Central memory CD8-positive, alpha-beta T cell (primary cell): ENCODE measurements around the gene UGT2B11.
"Not testable (repeated sequence)": the region's sequence is repeated elsewhere in the genome, so short reads cannot be mapped to it uniquely, and the experiment has no call there.

Source experiments
- ATAC-seq: fragments of 150-1000 bp; cut with Tn5 transposase; replicated peaks from 2 replicates; pipeline ENCODE4 v1.10.0; 2022; ENCODE audit warnings: mild to moderate bottlenecking, moderate FRiP score, moderate number of reproducible peaks; ENCODE audit not compliant: poor library complexity, severe bottlenecking; ENCODE audit errors: extremely low read depth
- DNase-seq, 2 donors: peaks; one replicate each; pipeline ENCODE4 v3.0.0; 2021; ENCODE audit warnings: low spot score in 2 of 2
- H3K27ac Mint-ChIP-seq: one replicate; pipeline ENCODE4 v1.8.0; 2022; ENCODE audit warnings: low read depth, mild to moderate bottlenecking, moderate library complexity, mixed read lengths
- H3K27me3 Mint-ChIP-seq: one replicate; pipeline ENCODE4 v1.8.0; 2022; ENCODE audit warnings: mixed read lengths
- H3K36me3 Mint-ChIP-seq: one replicate; pipeline ENCODE4 v1.8.0; 2022; ENCODE audit warnings: mild to moderate bottlenecking, moderate library complexity, mixed read lengths; ENCODE audit not compliant: insufficient read depth
- H3K4me1 Mint-ChIP-seq: one replicate; pipeline ENCODE4 v1.8.0; 2022; ENCODE audit warnings: mixed read lengths
- H3K4me3 Mint-ChIP-seq: one replicate; pipeline ENCODE4 v1.8.0; 2022; ENCODE audit warnings: mild to moderate bottlenecking, moderate library complexity, mixed read lengths
- H3K9me3 Mint-ChIP-seq: one replicate; pipeline ENCODE4 v1.8.0; 2022; ENCODE audit warnings: mixed read lengths

Gene UGT2B11

DNA sequence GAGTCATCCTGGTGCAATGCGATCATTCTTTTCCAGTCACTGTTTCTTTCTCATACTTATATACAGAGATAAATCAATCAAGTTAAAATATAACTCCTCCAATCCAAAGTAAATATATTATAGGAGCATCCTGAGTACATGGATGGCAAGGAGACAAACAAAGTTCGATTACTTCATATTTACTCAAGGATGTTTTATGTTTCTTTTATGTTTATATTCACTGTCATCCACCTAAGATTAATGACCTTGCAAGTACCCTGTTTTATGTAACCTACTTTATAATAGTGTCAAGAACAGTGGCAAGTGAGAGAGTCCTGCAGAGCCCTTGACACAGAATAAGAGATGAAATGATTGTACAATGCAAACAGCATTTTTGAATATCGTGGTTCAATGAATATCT is at the start of gene UGT2B11:
Gene UGT2B11, minus strand, starts transcription at position 33 of the 400 bp plus-strand sequence. Its CDS starts 26 bp downstream, at position 7.
- Mint-ChIP-seq H3K27ac (no peak within 1 kb of the TSS), H3K4me3 (no peak within 1 kb of the TSS), H3K4me1 (no peaks in the 10 kb centered on the region), H3K36me3 (no peaks in the 10 kb centered on the region), H3K27me3 (no peaks in the 10 kb centered on the region), H3K9me3 (peaks cover 5% of the 10 kb centered on the region)
- ATAC-seq (no peak), DNase-seq (no peak)

DNA sequence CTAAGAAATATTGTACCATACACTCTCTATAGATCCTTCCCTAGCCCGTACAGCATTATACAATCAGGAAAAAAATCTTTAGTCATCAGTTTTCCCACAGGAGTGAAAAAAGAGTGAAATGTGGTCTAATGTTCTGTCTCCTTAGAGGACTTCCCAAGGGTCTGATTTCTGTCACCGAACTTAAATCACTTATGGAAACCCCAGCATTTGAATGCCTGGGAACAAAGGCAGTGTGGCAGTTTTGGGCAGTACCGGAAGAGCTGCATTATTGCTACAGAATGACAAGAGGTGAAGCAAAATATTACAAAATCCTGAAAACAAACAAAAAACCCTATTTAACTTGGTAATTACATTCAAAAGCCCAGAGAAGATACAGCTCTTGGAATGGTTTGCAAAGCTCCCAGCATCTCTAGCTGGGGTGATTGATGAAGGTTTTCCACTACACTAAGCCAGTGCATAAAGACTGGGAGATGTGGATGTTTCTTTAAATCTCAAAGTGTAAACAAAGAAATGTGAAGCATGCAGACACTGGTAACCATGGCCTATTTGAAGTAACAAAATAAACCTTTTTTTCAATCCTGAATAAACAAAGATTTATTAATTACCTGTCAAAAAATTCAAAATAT is 38.7 kb upstream of the UGT2B11 start:
- not testable (repeated sequence) for H3K27me3 Mint-ChIP-seq, ATAC-seq

DNA sequence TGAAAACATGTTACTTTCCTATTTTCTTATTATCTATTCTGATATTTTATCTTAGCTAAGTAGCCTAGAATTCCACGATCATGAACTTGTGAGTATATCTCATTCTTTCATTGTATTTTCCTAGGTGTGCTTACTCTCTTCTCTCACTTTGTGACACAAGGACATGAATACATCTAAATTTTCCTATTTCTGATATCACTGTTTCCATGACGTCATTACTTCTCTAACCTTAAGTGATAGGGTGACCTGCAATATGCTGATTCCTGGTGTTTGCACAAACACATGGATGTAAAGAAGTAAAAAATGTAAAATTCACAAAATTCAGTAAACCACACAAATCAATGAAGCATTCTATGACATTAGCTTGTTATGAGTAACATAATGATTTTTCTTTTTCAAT is 36.3 kb upstream of the UGT2B11 start:
- not testable (repeated sequence) for H3K4me1 Mint-ChIP-seq, H3K27me3 Mint-ChIP-seq, H3K4me3 Mint-ChIP-seq, DNase-seq, H3K36me3 Mint-ChIP-seq, H3K27ac Mint-ChIP-seq, ATAC-seq
- H3K9me3 Mint-ChIP-seq = peaks cover 26% of the 10 kb centered on the region

More for the DNA sequence above, 38.7 kb upstream of the UGT2B11 start:
- peaks cover 29% of the 10 kb centered on the region for H3K9me3 Mint-ChIP-seq
- H3K27ac Mint-ChIP-seq, H3K4me3 Mint-ChIP-seq, DNase-seq, H3K4me1 Mint-ChIP-seq, H3K36me3 Mint-ChIP-seq: not testable (repeated sequence)

DNA sequence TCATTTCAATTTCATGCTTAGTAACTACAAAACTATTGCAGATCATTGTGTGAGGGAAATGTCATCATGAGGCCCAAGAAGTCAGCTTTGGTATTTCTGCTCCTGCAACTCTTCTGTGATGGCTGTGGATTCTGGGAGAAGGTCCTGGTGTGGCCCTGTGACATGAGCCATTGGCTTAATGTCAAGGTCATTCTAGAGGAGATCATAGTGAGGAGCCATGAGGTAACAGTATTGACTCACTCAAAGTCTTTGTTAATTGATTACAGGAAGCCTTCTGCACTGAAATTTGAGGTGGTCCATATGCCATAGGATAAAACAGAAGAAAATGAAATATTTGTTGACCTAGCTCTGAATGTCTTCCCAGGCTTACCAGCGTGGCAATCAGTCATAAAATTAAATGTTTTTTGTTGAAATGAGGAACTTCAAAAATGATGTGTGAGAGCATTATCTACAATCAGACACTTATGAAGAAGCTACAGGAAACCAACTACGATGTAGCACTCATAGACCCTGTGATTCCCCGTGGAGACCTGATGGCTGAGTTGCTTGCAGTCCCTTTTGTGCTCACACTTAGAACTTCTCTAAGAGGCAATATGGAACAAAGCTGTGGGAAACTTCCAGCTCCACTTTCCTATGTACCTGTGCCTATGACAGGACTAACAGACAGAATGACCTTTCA is 28.2 kb upstream of the UGT2B11 start:
- DNase-seq, H3K4me3 Mint-ChIP-seq, H3K4me1 Mint-ChIP-seq, H3K36me3 Mint-ChIP-seq, H3K27me3 Mint-ChIP-seq, ATAC-seq, H3K27ac Mint-ChIP-seq: not testable (repeated sequence)
- H3K9me3 Mint-ChIP-seq = peaks cover 22% of the 10 kb centered on the region

DNA sequence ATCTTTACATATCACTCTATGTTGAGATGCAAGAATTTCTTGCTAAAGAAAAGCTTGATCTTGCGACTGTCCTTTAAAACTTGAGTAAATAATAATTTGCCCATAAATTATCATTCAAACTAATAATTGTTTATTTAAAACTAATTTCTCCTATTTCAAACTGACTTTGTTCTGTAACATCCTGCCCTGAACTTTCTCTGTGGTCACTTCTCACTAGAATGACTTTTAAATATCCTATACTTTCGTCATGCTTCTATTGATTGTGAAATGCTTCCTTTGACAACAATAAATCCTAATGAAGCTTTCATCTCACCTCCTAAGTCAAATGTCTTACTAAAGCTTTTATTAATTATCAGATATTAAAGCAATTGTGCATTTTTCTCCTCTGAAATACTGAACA is 27.2 kb upstream of the UGT2B11 start:
- H3K4me1 Mint-ChIP-seq, H3K36me3 Mint-ChIP-seq, H3K4me3 Mint-ChIP-seq, H3K27me3 Mint-ChIP-seq, H3K27ac Mint-ChIP-seq, DNase-seq, ATAC-seq: not testable (repeated sequence)
- H3K9me3 Mint-ChIP-seq = peaks cover 22% of the 10 kb centered on the region

DNA sequence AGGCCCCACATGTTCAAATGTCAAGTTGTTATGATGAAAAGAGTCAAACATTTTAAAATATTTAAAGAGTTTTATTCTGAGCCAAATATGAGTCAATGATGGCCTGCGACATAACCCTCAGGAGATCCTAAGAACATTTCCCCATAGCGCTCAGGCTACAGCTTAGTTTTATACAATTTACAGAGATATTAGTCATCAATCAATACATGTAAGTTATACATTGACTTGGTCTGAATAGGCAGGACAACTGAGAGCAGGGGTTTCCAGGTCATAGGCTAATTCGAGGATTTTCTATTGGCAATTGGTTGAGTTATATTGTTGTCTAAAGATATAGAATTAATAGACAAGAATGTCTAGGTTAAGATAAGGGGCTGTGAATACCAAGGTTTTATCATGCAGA is 26.2 kb upstream of the UGT2B11 start:
- not testable (repeated sequence) for ATAC-seq, H3K27me3 Mint-ChIP-seq, H3K27ac Mint-ChIP-seq, DNase-seq, H3K36me3 Mint-ChIP-seq, H3K4me3 Mint-ChIP-seq, H3K4me1 Mint-ChIP-seq
- peaks cover 14% of the 10 kb centered on the region for H3K9me3 Mint-ChIP-seq

DNA sequence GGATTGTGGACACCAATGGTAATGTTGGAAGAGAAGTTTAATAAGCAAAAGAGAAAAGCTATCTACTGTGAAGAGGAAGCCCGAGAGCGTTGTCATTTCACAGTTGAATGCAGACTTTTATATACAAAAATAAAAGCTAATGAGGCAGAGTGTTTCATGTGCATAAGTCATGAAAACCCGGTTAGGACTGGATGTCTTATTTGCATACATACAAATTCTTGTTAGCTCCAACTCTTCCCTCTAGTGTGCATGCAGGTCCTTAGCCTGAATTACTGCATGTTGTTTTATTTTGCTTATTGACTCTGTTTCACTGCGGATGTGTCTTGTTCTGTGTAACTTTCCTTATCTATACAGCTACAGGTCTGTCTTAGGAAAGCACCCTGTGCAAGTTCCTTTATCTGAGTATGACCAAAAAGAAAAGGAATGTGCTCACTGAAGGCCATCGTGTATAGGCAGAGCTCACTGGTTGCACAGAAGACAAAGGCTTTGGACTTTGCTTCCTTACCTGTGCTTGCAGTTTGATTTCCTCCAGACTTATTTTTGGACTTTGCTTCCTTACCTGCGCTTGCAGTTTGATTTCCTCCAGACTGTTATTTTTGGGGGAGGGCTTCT is 25.1 kb upstream of the UGT2B11 start:
- ATAC-seq = no peak
- Mint-ChIP-seq H3K9me3 (peaks cover 11% of the 10 kb centered on the region), H3K36me3 (no peaks in the 10 kb centered on the region), H3K27me3 (no peaks in the 10 kb centered on the region), H3K27ac (no peak overlapping the region), H3K4me3 (no peak overlapping the region), H3K4me1 (no peaks in the 10 kb centered on the region)
- DNase-seq = no peak

DNA sequence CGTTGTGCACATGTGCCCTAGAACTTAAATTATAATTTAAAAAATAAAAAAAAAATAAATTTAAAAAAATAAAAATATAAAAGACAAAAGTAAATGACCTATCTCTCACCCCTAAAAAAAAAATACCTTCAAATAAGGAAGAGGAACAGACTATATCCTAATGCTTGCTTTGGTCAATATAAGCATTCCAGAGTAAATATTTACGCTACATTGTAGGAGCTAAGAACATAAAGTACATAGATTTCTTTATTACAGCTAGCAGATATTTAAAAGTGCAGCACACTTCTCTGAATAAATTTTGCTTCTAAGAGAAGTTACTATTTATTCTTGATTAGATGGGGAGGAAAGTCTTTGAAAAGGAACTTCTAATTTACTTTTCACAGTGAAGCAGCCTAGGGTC is 24.5 kb upstream of the UGT2B11 start:
- DNase-seq = no peak
- ATAC-seq = no peak
- H3K4me1 Mint-ChIP-seq = no peaks in the 10 kb centered on the region
- no peaks in the 10 kb centered on the region for H3K27me3 Mint-ChIP-seq
- no peak overlapping the region for H3K4me3 Mint-ChIP-seq
- peaks cover 11% of the 10 kb centered on the region for H3K9me3 Mint-ChIP-seq
- no peak overlapping the region for H3K27ac Mint-ChIP-seq
- H3K36me3 Mint-ChIP-seq = no peaks in the 10 kb centered on the region

DNA sequence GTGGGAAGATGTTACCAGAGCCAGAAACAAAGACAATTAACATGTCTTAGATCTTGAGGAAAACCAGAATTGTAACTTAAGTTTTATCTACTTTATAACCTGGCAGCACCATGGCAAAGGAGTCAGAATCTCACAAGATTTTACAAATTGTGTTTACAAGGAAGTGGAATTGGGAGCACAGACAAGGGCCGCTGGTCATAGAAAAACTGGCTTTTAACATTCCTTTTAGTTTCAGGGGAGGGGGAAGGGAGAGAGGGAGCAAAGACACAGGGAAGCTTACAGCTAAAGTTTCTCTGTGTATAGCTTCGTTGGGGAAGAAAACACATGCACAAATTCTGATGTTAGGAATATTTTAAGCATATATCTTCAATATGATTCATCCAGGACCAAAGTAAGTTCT is 10.3 kb upstream of the UGT2B11 start:
- no peaks in the 10 kb centered on the region for H3K27me3 Mint-ChIP-seq
- H3K4me1 Mint-ChIP-seq = no peaks in the 10 kb centered on the region
- no peak overlapping the region for H3K4me3 Mint-ChIP-seq
- H3K27ac Mint-ChIP-seq = no peak overlapping the region
- H3K36me3 Mint-ChIP-seq = no peaks in the 10 kb centered on the region
- no peak for ATAC-seq
- no peak for DNase-seq
- no peaks in the 10 kb centered on the region for H3K9me3 Mint-ChIP-seq

DNA sequence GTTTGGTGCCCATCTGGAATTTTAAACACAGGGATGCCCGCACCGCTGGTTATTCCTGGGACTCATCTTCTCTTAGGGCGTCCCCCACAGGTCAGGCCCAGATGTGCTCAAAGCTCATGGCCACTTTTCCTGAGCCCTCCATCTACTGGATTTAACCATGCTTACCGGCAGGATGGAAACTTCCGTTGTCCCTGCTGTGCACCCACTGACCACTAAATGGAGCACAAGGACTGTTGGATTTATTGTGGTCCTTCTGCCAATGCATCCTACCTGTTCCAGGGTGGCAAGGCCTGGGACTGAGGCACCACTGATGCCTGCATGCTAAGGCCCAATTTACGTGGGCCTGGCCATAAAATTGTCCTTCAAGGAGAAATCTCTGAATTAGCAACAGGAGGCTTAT is 8.7 kb upstream of the UGT2B11 start:
- H3K9me3 Mint-ChIP-seq, H3K36me3 Mint-ChIP-seq, H3K27ac Mint-ChIP-seq, H3K4me1 Mint-ChIP-seq, H3K4me3 Mint-ChIP-seq, H3K27me3 Mint-ChIP-seq, DNase-seq, ATAC-seq: not testable (repeated sequence)

DNA sequence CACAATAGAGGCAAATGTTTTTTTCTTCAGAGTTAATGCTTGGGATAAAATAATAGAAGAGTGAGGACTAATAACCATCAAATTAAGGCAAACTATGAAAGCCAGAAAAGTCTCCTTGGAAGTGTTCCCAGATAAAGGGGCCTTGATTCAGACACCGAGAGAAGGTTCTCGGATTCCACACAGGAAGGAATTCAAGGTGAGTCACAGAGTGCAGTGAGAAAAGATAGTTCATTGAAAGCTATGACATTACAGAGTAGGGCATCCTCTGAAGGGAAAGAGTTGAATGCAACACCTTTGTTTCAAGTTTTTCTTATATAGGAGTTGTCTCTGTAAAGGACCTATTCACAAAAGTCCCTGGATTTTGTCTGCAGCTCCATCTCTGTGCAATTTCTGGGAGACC is 3.9 kb upstream of the UGT2B11 start:
- H3K27me3 Mint-ChIP-seq, H3K4me3 Mint-ChIP-seq, DNase-seq, H3K4me1 Mint-ChIP-seq, ATAC-seq, H3K36me3 Mint-ChIP-seq, H3K27ac Mint-ChIP-seq, H3K9me3 Mint-ChIP-seq: not testable (repeated sequence)

DNA sequence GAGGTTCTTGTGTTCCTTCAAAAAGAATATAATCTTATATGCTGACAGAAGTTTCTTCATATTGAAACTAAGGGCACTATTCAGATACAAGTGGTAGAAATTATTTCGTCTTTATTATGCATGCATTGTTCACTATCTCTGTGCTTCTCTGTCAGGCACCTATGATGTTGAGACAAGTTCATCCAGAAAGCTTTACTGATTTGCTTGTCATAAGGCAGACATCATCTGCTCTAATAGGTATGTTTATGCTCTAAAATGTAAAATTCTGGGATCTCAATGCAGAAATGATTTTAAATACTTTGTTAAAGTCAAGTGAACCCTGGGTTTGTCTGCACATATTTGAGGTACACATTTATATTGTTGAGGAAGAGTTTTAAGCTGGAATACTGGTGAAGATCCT is 3.6 kb downstream of the UGT2B11 start:
- peaks cover 3% of the 10 kb centered on the region for H3K36me3 Mint-ChIP-seq
- H3K4me1 Mint-ChIP-seq = no peaks in the 10 kb centered on the region
- H3K27ac Mint-ChIP-seq = no peak overlapping the region
- no peaks in the 10 kb centered on the region for H3K27me3 Mint-ChIP-seq
- no peak overlapping the region for H3K4me3 Mint-ChIP-seq
- H3K9me3 Mint-ChIP-seq = peaks cover 10% of the 10 kb centered on the region
- ATAC-seq (no peak), DNase-seq (no peak)

DNA sequence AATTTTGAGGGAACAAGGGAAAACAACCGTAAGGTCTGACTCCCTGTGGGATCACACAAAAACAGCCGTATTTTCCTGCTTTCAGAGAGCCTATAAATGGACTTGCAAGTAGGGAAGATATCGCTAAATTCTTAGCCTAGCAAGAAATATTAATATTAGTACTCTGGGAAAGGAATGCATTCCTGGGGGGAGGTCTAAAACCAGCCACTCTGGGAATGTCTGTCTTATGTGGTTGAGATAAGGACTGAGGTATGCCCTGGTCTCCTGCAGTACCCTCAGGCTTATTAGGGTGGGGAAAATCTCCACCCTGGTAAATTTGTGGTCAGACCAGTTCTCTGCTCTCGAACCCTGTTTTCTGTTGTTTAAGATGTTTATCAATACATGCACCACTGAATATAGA is 16.0 kb downstream of the UGT2B11 start:
- DNase-seq, H3K36me3 Mint-ChIP-seq, ATAC-seq, H3K4me3 Mint-ChIP-seq, H3K27me3 Mint-ChIP-seq, H3K4me1 Mint-ChIP-seq, H3K27ac Mint-ChIP-seq: not testable (repeated sequence)
- H3K9me3 Mint-ChIP-seq = peaks cover 24% of the 10 kb centered on the region
